WTC11 (cell line): ENCODE measurements around the gene ATAD2B. TPM values are rescaled to one million over a fixed set of nuclear protein-coding genes. Genes with fewer than 3 reads are reported as not detected.

Experiments used
- ATAC-seq: fragments of 200-7000 bp; cut with Tn5 transposase; 2 replicates; pipeline ENCODE4 v1.10.0; 2021; ENCODE audit warnings: mild to moderate bottlenecking, moderate library complexity
- CTCF ChIA-PET: fragments of 300-600 bp; sonication (Branson Sonifier 250); formaldehyde crosslinking; loops from one replicate; lab custom pipeline; 2021; ENCODE audit warnings: antibody characterized with exemption; lab: Charles Lee
- POLR2A ChIA-PET: fragments of 350-600 bp; sonication (Branson Sonifier 250); formaldehyde crosslinking; loops from one replicate; lab custom pipeline; 2021; ENCODE audit warnings: antibody characterized with exemption; lab: Charles Lee
- DNase-seq: peaks from one replicate; pipeline ENCODE4 v3.0.0; 2021; ENCODE audit warnings: low spot score
- H3K27ac Mint-ChIP-seq: 2 replicates; pipeline ENCODE4 v1.8.0; 2021; ENCODE audit warnings: mixed read lengths
- H3K27me3 Mint-ChIP-seq: 2 replicates; pipeline ENCODE4 v1.8.0; 2021; ENCODE audit warnings: low read depth, mild to moderate bottlenecking, moderate library complexity, mixed read lengths
- H3K36me3 Mint-ChIP-seq: 2 replicates; pipeline ENCODE4 v1.8.0; 2021; ENCODE audit warnings: mixed read lengths
- H3K4me1 Mint-ChIP-seq: 2 replicates; pipeline ENCODE4 v1.8.0; 2022; ENCODE audit warnings: mixed read lengths
- H3K4me3 Mint-ChIP-seq: 2 replicates; pipeline ENCODE4 v1.8.0; 2021; ENCODE audit warnings: mild to moderate bottlenecking, moderate library complexity, mixed read lengths
- H3K9me3 Mint-ChIP-seq: 2 replicates; pipeline ENCODE4 v1.8.0; 2021; ENCODE audit warnings: mixed read lengths
- CBFB ChIP-seq: sonication (generic); formaldehyde crosslinking; IDR thresholded peaks from 2 replicates; pipeline ENCODE4 v1.8.1; 2022; ENCODE audit warnings: mild to moderate bottlenecking, low read depth, missing genetic modification reagents
- CREB1 ChIP-seq: sonication (generic); formaldehyde crosslinking; IDR thresholded peaks from 2 replicates; pipeline ENCODE4 v1.8.0; 2023; ENCODE audit warnings: mild to moderate bottlenecking, missing genetic modification reagents
- E2F1 ChIP-seq: sonication (generic); formaldehyde crosslinking; IDR thresholded peaks from 2 replicates; pipeline ENCODE4 v1.8.0; 2022; ENCODE audit warnings: mild to moderate bottlenecking, missing genetic modification reagents
- E2F5 ChIP-seq: sonication (generic); formaldehyde crosslinking; IDR thresholded peaks from 2 replicates; pipeline ENCODE4 v1.8.1; 2022; ENCODE audit warnings: mild to moderate bottlenecking, moderate library complexity, missing genetic modification reagents
- FOXP4 ChIP-seq: sonication (generic); formaldehyde crosslinking; IDR thresholded peaks from 2 replicates; pipeline ENCODE4 v1.8.0; 2022; ENCODE audit warnings: mild to moderate bottlenecking, missing genetic modification reagents
- JAZF1 ChIP-seq: fragments of 250-450 bp; sonication (Bioruptor Pico); IDR thresholded peaks from 2 replicates; pipeline ENCODE4 v1.9.0; 2021; ENCODE audit warnings: moderate library complexity, mild to moderate bottlenecking, inconsistent platforms
- SMAD4 ChIP-seq: sonication (generic); formaldehyde crosslinking; IDR thresholded peaks from 2 replicates; pipeline ENCODE4 v1.8.0; 2022; ENCODE audit warnings: mild to moderate bottlenecking, missing genetic modification reagents
- ZNF232 ChIP-seq: sonication (generic); formaldehyde crosslinking; IDR thresholded peaks from 2 replicates; pipeline ENCODE4 v1.8.0; 2022; ENCODE audit warnings: mild to moderate bottlenecking, missing genetic modification reagents
- ZNF263 ChIP-seq: sonication (generic); formaldehyde crosslinking; IDR thresholded peaks from 2 replicates; pipeline ENCODE4 v1.8.1; 2022; ENCODE audit warnings: low read depth, mild to moderate bottlenecking, moderate library complexity, missing genetic modification reagents
- ZNF396 ChIP-seq: fragments of 250-450 bp; sonication (Bioruptor Pico); IDR thresholded peaks from 2 replicates; pipeline ENCODE4 v1.8.0; 2021; ENCODE audit warnings: mild to moderate bottlenecking, moderate library complexity, borderline replicate concordance
- ZNF416 ChIP-seq: fragments of 250-450 bp; sonication (Bioruptor Pico); IDR thresholded peaks from 2 replicates; pipeline ENCODE4 v1.9.0; 2021; ENCODE audit warnings: mild to moderate bottlenecking, inconsistent platforms
- total RNA-seq: library from RNA; stranded (reverse); gene quantifications from 3 replicates; pipeline ENCODE4 v1.2.3, GENCODE V29; 2021
- TF ChIP-seq, protein P1 (sequence below): sonication (generic); formaldehyde crosslinking; IDR thresholded peaks from 2 replicates; pipeline ENCODE4 v1.8.1; 2023; ENCODE audit warnings: mild to moderate bottlenecking, missing genetic modification reagents
- TF ChIP-seq, protein P2 (sequence below): sonication (generic); formaldehyde crosslinking; IDR thresholded peaks from 2 replicates; pipeline ENCODE4 v1.8.1; 2022; ENCODE audit warnings: low read depth, missing genetic modification reagents, borderline replicate concordance
- TF ChIP-seq, protein P3 (sequence below): sonication (generic); formaldehyde crosslinking; IDR thresholded peaks from 2 replicates; pipeline ENCODE4 v1.8.0; 2023; ENCODE audit warnings: missing genetic modification reagents, mild to moderate bottlenecking, borderline replicate concordance
- TF ChIP-seq, protein P4 (sequence below): fragments of 250-450 bp; sonication (Bioruptor Pico); IDR thresholded peaks from 2 replicates; pipeline ENCODE4 v2.1.2; 2022; ENCODE audit warnings: mild to moderate bottlenecking, moderate library complexity
- TF ChIP-seq, protein P5 (sequence below): sonication (generic); formaldehyde crosslinking; IDR thresholded peaks from 2 replicates; pipeline ENCODE4 v1.8.0; 2023; ENCODE audit warnings: mild to moderate bottlenecking, missing genetic modification reagents

Gene ATAD2B
- total RNA-seq, 1 experiment from 2014 or later, result 21.5 TPM

GRCh38 chr2:23754970-23755369, 172.0 kb downstream of the ATAD2B start (continued):
- TF ChIP-seq E2F5 (CRISPR knock-in tag) (no peak), SMAD4 (CRISPR knock-in tag) (no peak), ZNF416 (CRISPR knock-in tag) (no peak), FOXP4 (no peak), CREB1 (CRISPR knock-in tag) (no peak), JAZF1 (no peak)
- TF ChIP-seq, protein P1, sequence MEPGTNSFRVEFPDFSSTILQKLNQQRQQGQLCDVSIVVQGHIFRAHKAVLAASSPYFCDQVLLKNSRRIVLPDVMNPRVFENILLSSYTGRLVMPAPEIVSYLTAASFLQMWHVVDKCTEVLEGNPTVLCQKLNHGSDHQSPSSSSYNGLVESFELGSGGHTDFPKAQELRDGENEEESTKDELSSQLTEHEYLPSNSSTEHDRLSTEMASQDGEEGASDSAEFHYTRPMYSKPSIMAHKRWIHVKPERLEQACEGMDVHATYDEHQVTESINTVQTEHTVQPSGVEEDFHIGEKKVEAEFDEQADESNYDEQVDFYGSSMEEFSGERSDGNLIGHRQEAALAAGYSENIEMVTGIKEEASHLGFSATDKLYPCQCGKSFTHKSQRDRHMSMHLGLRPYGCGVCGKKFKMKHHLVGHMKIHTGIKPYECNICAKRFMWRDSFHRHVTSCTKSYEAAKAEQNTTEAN (CRISPR knock-in tag), result no peak
- TF ChIP-seq, protein P2, sequence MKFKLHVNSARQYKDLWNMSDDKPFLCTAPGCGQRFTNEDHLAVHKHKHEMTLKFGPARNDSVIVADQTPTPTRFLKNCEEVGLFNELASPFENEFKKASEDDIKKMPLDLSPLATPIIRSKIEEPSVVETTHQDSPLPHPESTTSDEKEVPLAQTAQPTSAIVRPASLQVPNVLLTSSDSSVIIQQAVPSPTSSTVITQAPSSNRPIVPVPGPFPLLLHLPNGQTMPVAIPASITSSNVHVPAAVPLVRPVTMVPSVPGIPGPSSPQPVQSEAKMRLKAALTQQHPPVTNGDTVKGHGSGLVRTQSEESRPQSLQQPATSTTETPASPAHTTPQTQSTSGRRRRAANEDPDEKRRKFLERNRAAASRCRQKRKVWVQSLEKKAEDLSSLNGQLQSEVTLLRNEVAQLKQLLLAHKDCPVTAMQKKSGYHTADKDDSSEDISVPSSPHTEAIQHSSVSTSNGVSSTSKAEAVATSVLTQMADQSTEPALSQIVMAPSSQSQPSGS (CRISPR knock-in tag), result no peak

- no peak for DNase-seq
- TF ChIP-seq E2F1 (CRISPR knock-in tag) (no peak), ZNF263 (no peak), CBFB (CRISPR knock-in tag) (no peak), ZNF396 (CRISPR knock-in tag) (no peak), ZNF232 (no peak)
- TF ChIP-seq, protein P2 (CRISPR knock-in tag), result no peak
- TF ChIP-seq, protein P3, sequence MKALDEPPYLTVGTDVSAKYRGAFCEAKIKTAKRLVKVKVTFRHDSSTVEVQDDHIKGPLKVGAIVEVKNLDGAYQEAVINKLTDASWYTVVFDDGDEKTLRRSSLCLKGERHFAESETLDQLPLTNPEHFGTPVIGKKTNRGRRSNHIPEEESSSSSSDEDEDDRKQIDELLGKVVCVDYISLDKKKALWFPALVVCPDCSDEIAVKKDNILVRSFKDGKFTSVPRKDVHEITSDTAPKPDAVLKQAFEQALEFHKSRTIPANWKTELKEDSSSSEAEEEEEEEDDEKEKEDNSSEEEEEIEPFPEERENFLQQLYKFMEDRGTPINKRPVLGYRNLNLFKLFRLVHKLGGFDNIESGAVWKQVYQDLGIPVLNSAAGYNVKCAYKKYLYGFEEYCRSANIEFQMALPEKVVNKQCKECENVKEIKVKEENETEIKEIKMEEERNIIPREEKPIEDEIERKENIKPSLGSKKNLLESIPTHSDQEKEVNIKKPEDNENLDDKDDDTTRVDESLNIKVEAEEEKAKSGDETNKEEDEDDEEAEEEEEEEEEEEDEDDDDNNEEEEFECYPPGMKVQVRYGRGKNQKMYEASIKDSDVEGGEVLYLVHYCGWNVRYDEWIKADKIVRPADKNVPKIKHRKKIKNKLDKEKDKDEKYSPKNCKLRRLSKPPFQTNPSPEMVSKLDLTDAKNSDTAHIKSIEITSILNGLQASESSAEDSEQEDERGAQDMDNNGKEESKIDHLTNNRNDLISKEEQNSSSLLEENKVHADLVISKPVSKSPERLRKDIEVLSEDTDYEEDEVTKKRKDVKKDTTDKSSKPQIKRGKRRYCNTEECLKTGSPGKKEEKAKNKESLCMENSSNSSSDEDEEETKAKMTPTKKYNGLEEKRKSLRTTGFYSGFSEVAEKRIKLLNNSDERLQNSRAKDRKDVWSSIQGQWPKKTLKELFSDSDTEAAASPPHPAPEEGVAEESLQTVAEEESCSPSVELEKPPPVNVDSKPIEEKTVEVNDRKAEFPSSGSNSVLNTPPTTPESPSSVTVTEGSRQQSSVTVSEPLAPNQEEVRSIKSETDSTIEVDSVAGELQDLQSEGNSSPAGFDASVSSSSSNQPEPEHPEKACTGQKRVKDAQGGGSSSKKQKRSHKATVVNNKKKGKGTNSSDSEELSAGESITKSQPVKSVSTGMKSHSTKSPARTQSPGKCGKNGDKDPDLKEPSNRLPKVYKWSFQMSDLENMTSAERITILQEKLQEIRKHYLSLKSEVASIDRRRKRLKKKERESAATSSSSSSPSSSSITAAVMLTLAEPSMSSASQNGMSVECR (CRISPR knock-in tag), result no peak
- TF ChIP-seq, protein P4, sequence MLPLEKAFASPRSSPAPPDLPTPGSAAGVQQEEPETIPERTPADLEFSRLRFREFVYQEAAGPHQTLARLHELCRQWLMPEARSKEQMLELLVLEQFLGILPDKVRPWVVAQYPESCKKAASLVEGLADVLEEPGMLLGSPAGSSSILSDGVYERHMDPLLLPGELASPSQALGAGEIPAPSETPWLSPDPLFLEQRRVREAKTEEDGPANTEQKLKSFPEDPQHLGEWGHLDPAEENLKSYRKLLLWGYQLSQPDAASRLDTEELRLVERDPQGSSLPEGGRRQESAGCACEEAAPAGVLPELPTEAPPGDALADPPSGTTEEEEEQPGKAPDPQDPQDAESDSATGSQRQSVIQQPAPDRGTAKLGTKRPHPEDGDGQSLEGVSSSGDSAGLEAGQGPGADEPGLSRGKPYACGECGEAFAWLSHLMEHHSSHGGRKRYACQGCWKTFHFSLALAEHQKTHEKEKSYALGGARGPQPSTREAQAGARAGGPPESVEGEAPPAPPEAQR (CRISPR knock-in tag), result no peak
- TF ChIP-seq, protein P5, sequence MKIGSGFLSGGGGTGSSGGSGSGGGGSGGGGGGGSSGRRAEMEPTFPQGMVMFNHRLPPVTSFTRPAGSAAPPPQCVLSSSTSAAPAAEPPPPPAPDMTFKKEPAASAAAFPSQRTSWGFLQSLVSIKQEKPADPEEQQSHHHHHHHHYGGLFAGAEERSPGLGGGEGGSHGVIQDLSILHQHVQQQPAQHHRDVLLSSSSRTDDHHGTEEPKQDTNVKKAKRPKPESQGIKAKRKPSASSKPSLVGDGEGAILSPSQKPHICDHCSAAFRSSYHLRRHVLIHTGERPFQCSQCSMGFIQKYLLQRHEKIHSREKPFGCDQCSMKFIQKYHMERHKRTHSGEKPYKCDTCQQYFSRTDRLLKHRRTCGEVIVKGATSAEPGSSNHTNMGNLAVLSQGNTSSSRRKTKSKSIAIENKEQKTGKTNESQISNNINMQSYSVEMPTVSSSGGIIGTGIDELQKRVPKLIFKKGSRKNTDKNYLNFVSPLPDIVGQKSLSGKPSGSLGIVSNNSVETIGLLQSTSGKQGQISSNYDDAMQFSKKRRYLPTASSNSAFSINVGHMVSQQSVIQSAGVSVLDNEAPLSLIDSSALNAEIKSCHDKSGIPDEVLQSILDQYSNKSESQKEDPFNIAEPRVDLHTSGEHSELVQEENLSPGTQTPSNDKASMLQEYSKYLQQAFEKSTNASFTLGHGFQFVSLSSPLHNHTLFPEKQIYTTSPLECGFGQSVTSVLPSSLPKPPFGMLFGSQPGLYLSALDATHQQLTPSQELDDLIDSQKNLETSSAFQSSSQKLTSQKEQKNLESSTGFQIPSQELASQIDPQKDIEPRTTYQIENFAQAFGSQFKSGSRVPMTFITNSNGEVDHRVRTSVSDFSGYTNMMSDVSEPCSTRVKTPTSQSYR (CRISPR knock-in tag), result no peak
- TF ChIP-seq, all 79 proteins: peak for 0
- ATAC-seq, result no peak
- Mint-ChIP-seq H3K4me1 (peaks cover 65% of the 10 kb centered on the region), H3K27ac (no peak overlapping the region), H3K36me3 (peaks cover 13% of the 10 kb centered on the region), H3K9me3 (no peaks in the 10 kb centered on the region), H3K4me3 (no peak overlapping the region), H3K27me3 (no peaks in the 10 kb centered on the region)
- ChIA-PET POLR2A (no interaction called here), CTCF (no interaction called here)
These were observed 173.5 kb downstream of the ATAD2B start for GRCh38 chr2:23753291-23754010.
